GM19324 (cell line): Measurements from ENCODE around the gene DGKD.

Source experiments
- ATAC-seq: cut with Tn5 transposase; IDR thresholded peaks from one replicate; pipeline ENCODE4 v1.9.1; 2021; ENCODE audit warnings: mild to moderate bottlenecking, moderate library complexity; ENCODE audit not compliant: unreplicated experiment, low FRiP score

Gene DGKD

DNA sequence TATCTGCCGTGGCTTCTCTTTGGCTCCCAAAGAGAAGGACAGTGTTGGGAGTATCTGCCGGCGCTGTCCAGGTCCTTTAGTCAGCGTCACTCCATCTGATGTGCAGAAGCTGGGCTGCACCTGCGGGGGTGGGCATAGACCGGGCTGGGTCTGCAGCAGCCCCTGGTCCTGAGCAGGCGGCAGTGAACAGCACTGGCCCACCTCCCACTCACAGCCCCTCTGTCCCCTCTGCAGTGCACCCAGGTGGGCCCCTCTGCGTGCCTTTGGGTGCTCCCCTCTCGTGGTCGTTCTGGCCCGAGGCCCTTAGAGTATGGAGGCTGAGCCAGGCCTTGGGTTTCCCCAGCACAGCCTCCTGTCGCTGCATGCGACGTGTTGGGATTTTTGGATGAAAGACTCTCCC lies 116.5 kb downstream of the DGKD start:
- ATAC-seq: no peak

GRCh38 chr2:233471291-233472035 lies 117.2 kb downstream of the DGKD start:
- no peak for ATAC-seq

DNA sequence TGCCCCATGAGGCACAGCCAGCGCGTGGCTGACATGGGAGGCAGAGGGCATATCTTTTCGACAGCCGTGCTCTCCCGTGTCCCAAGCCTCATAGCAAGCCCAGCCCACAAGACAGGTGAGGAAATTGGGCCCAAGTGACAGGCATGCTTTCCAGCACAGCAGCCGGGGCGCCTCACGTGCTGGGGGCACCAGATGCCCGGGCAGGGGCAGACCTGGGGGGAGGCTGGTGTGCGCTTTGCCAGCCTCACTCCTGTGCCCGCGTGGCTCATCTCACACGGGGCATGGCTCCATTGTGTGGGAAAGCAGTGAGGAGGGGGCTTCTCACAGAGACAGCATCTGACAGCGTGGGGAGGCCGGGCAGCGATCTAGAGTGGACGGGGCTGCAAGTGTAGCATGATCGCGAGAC lies 119.1 kb downstream of the DGKD start:
- ATAC-seq: no peak

DNA sequence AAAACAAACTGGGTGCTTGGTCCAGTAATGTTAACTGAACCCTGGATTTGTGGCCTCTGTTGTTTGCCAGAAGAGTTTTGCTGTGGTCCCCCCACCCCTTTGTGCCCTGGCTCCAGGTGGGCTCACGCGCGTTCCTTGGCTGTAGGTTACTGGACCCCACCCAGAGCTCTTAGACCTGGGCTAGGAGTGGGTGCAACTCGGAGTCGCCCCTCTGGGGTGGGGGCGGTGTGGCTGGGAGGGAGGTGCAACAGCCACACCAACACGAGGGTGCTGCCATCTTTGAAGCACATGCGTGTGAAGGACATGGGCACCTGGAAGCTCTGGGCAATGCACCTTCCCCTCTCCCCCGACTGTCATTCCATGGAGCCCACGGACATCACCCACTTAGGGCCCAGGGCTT lies 119.6 kb downstream of the DGKD start:
- ATAC-seq: no peak

GRCh38 chr2:233474308-233475160 lies 120.2 kb downstream of the DGKD start:
- no peak for ATAC-seq

- ATAC-seq: no peak
These were observed 121.7 kb downstream of the DGKD start for GRCh38 chr2:233476063-233476410.

DNA sequence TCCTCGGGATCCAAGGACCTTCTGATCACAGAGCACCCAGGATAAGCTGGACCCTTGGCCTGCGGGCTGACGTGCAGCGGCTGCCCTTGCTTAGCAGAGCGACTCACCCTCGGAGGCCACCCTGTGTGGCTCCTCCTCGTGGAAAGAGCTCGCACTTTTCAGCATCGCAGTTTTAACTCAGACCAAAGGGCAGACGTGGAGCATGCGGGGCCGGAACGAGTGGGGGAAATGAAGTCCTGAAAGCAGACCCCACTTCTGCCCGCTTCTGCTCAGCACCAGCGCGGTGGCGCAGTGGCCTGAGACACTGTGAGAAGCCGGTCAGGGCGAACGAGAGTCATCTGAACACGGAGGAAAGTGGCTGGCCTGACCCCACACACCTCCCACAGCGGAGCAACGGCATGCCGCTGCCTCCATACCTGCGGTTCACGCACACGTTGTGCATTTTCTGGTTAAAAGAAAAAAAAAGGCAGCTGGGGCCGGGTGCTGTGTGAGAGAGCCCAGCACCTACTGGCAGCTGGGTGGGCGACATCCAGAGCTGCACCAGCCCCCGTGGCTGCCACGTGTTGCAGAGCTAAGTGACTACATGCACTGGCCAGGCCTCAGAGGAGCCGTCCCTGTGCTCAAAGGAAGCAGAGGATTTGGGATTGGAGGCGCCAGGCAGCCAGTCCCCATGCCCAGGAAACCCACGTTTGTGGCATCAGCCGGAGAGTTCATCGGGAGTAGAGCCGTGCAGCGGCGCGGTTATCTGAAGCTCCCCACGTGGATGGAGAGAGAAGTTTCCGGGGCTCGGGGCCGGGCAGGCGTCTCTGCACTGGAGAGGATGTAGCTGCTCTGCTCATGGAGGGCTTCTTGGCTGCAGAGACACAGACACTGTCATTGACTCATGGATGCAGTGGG lies 122.6 kb downstream of the DGKD start:
- no peak for ATAC-seq

- no peak for ATAC-seq
These were observed 123.5 kb downstream of the DGKD start for GRCh38 chr2:233477548-233478433.

DNA sequence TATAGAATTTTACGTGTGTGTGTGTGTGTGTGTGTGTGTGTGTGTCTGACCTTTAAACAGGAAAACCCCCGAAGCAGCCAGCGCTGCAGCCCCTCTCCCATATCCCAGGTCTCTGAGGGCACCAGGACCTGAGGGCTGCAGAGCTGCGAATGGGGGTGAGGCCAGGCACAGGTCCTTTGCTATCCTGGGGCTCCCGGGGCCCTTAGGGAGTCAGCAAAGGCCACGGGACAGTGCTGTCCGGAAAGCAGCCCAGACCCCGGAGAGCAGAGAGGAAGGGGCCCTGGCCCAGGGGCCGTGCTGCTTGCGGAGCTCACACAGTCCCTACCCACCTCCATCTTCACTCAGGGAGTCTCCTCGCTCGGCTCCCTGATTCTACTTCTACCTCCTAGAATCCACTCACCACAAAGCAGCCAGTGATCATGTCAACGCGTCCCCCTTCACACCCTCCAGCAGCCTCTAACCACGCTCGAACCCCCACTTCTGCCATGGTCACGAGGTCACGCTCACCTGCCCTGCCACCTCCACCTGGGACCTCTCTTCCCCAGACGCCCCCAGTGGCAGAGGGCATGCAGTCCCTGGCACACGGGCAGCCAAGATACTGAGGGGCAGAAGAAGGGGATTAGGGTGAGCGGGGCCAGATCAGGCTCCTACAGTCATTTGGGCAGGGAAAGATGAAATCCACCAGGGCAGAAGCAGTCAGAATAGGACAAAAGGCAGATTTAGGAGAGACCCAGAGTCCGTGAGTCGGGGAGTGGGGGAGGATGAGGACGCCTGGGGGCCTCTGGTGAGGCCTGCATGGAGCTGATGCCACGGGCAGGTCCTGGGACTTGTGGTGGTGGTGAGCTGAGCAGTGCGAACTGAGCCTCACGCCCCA lies 125.6 kb downstream of the DGKD start:
- ATAC-seq: no peak

- no peak for ATAC-seq
These were observed 126.4 kb downstream of the DGKD start for GRCh38 chr2:233480490-233481202.

DNA sequence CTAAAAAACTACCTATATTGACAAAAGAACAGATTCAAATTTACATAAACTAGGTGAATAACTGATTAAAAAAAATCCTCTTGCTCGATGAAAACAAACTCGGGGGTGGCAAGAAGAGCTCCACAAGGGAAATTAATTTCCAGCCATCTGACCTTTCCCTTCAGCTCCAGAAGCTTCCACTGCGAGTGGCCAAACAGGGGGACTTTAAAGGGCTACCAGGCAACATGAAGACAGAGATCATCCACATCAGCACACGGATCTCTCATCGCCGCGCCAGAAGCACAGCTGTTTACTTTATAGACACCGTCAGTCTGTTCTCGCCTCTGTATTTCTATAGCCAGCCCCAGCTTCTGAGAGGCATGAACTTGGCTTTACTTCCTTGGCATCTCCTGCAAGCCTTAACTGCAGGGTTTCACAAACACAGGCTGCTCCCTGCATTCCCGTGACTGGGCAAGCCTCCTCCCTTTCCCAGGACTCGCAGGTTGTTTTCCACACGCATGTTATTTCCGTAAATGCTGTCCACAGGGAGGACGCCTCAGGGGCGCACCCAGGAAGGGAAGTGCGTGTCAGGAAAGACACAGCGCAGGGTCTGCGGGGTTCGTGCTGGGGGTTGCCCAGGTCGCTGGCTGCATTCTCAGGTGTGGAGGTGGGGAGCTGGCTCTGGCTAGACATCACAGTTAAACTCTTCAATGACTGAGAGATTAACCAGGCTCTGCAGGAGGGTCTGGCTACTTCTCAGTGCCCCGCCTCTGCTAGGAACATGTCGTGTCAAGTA lies 127.3 kb downstream of the DGKD start:
- ATAC-seq: no peak

- no peak for ATAC-seq
These were observed 128.3 kb downstream of the DGKD start for GRCh38 chr2:233482616-233483015.

GRCh38 chr2:233485726-233486125 lies 131.4 kb downstream of the DGKD start:
- ATAC-seq: no peak

DNA sequence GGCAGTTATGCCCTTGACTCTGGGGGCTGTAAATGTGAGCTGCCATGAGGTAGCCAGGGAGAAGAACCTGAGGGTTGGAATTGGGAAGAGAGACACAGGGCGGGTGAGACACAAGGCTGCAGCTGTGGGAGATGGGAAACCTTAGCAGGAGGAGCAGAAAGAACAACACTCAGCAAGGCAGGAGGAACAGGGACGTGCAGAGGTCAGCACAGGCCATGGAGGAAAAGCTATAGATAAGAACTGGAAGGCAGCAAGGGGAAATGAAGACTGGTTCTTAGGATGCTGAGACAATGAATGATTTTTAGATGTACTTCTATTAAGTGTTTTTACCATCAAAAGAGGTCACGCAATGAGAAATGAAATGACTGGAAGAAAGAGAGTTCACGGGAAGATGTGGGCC lies 132.1 kb downstream of the DGKD start:
- no peak for ATAC-seq

- no peak for ATAC-seq
These were observed 132.7 kb downstream of the DGKD start for GRCh38 chr2:233486778-233487552.

- no peak for ATAC-seq
These were observed 133.6 kb downstream of the DGKD start for GRCh38 chr2:233487748-233488345.

GRCh38 chr2:233489143-233489542 lies 134.8 kb downstream of the DGKD start:
- ATAC-seq: no peak
